Loucy (cell line): ENCODE measurements around the gene LAMC3.

ENCODE experiments used
- CTCF ChIP-seq: fragments of 200-600 bp; sonication (generic); conservative IDR thresholded peaks from 2 replicates; pipeline ENCODE4 v1.5.1; 2014; ENCODE audit warnings: mild to moderate bottlenecking, antibody characterized with exemption, low read length
- EZH2phosphoT487 ChIP-seq: fragments of 200-600 bp; IDR thresholded peaks from 2 replicates; pipeline ENCODE4 v1.6.1; 2018; ENCODE audit warnings: antibody characterized with exemption, mild to moderate bottlenecking, moderate library complexity, borderline replicate concordance

GRCh38 chr9:131034268-131034667 lies 25.3 kb downstream of the LAMC3 start:
- no peak for TF ChIP-seq CTCF
- TF ChIP-seq EZH2phosphoT487: no peak
